Neural cell (in vitro differentiated cells): ENCODE results near the gene PSORS1C2. TPM values are rescaled to one million over a fixed set of nuclear protein-coding genes. Genes with fewer than 3 reads are reported as not detected.

Experiments
- H2AFZ ChIP-seq: fragments of 200-600, 300-800 bp; sonication (generic), shearing (Covaris generic); 2 replicates; pipeline ENCODE4 v1.6.0; 2014; ENCODE audit warnings: low read depth, mild to moderate bottlenecking, antibody characterized with exemption, low read length, moderate library complexity
- H3F3A ChIP-seq: fragments of 200-600 bp; shearing (Covaris generic); 2 replicates; pipeline ENCODE4 v1.6.1; 2016; ENCODE audit warnings: mild to moderate bottlenecking, moderate library complexity, mixed read lengths, antibody characterized with exemption, low read length; ENCODE audit not compliant: insufficient read depth, poor library complexity, severe bottlenecking
- H3K27ac ChIP-seq: fragments of 200-600, 300-800 bp; sonication (generic), shearing (Covaris generic); 2 replicates; pipeline ENCODE4 v1.5.1; 2014; ENCODE audit warnings: mild to moderate bottlenecking, low read length, moderate library complexity
- H3K27me3 ChIP-seq: fragments of 300-800, 200-600 bp; sonication (generic), shearing (Covaris generic); 2 replicates; pipeline ENCODE4 v1.6.0; 2014; ENCODE audit warnings: mild to moderate bottlenecking, low read depth, low read length, moderate library complexity; ENCODE audit not compliant: insufficient read depth
- H3K36me3 ChIP-seq: fragments of 300-800, 200-600 bp; sonication (generic), shearing (Covaris generic); 2 replicates; pipeline ENCODE4 v1.5.1; 2014; ENCODE audit warnings: mild to moderate bottlenecking, antibody characterized with exemption, low read length, moderate library complexity; ENCODE audit not compliant: insufficient read depth
- H3K4me2 ChIP-seq: fragments of 300-800, 200-600 bp; sonication (generic), shearing (Covaris generic); 2 replicates; pipeline ENCODE4 v1.6.0; 2014; ENCODE audit warnings: mild to moderate bottlenecking, low read length
- H3K4me3 ChIP-seq: fragments of 300-800, 200-600 bp; sonication (generic), shearing (Covaris generic); 2 replicates; pipeline ENCODE4 v1.5.1; 2014; ENCODE audit warnings: mild to moderate bottlenecking, low read length, moderate library complexity
- H3K79me2 ChIP-seq: fragments of 200-600 bp; shearing (Covaris generic); replicated peaks from 2 replicates; pipeline ENCODE4 v1.6.0; 2014; ENCODE audit warnings: mild to moderate bottlenecking, low read length, moderate library complexity; ENCODE audit not compliant: insufficient read depth
- H3K9ac ChIP-seq: fragments of 300-800, 200-600 bp; sonication (generic), shearing (Covaris generic); 2 replicates; pipeline ENCODE4 v1.6.1; 2016; ENCODE audit warnings: mild to moderate bottlenecking, low read length, mixed read lengths
- H3K9me2 ChIP-seq: fragments of 200-600 bp; shearing (Covaris generic); 2 replicates; pipeline ENCODE4 v1.6.1; 2016; ENCODE audit warnings: mild to moderate bottlenecking, low read length, mixed read lengths; ENCODE audit not compliant: insufficient read depth
- H3K9me3 ChIP-seq: fragments of 200-600, 300-800 bp; sonication (generic), shearing (Covaris generic); 2 replicates; pipeline ENCODE4 v1.6.1; 2016; ENCODE audit warnings: mild to moderate bottlenecking, mixed run types, low read length, moderate library complexity, mixed read lengths
- H4K20me1 ChIP-seq: fragments of 200-600 bp; shearing (Covaris generic); 2 replicates; pipeline ENCODE4 v1.6.1; 2016; ENCODE audit warnings: mild to moderate bottlenecking, mixed run types; ENCODE audit not compliant: insufficient read depth
- CTCF ChIP-seq: fragments of 450-650 bp; IDR thresholded peaks from 2 replicates; pipeline ENCODE4 v1.5.1; 2014; ENCODE audit warnings: antibody characterized with exemption, mild to moderate bottlenecking, moderate library complexity; ENCODE audit not compliant: poor library complexity, severe bottlenecking
- EP300 ChIP-seq: fragments of 450-650 bp; conservative IDR thresholded peaks from 2 replicates; pipeline ENCODE4 v1.6.1; 2014; ENCODE audit warnings: antibody characterized with exemption, mild to moderate bottlenecking, moderate library complexity; ENCODE audit not compliant: poor library complexity, severe bottlenecking
- EZH2 ChIP-seq: fragments of 200-600, 300-800 bp; shearing (Covaris generic), sonication (generic); IDR thresholded peaks from 2 replicates; pipeline ENCODE4 v1.6.1; 2014; ENCODE audit warnings: antibody characterized with exemption, low read length, borderline replicate concordance, mild to moderate bottlenecking; ENCODE audit not compliant: insufficient read depth, poor library complexity, severe bottlenecking
- MXI1 ChIP-seq: fragments of 450-650 bp; conservative IDR thresholded peaks from 2 replicates; pipeline ENCODE4 v1.6.1; 2014; ENCODE audit warnings: antibody characterized with exemption, mild to moderate bottlenecking; ENCODE audit not compliant: poor library complexity, severe bottlenecking
- POLR2AphosphoS5 ChIP-seq: IDR thresholded peaks from 2 replicates; pipeline ENCODE4 v1.6.1; 2012
- RAD21 ChIP-seq: fragments of 450-650 bp; conservative IDR thresholded peaks from 2 replicates; pipeline ENCODE4 v1.6.1; 2014; ENCODE audit warnings: antibody characterized with exemption, mild to moderate bottlenecking, moderate library complexity
- REST ChIP-seq: IDR thresholded peaks from 2 replicates; pipeline ENCODE4 v1.6.1; 2012; ENCODE audit warnings: borderline replicate concordance
- polyA plus RNA-seq: library from polyadenylated mRNA; depleted of rRNA; stranded (reverse); fragments of >200 nt; gene quantifications from 2 replicates; pipeline ENCODE4 v1.2.3, GENCODE V29; 2014

The PSORS1C2 gene
- polyA plus RNA-seq, 1 donor from 2014 or later: not detected

- Histone ChIP-seq H3K9me3 (no peaks in the 10 kb centered on the region), H3K9ac (no peak overlapping the region), H4K20me1 (no peaks in the 10 kb centered on the region), H3K27ac (no peak overlapping the region), H3K79me2 (no peaks in the 10 kb centered on the region), H3K4me3 (no peak overlapping the region), H3K4me2 (no peak overlapping the region), H3K36me3 (no peaks in the 10 kb centered on the region), H3K9me2 (no peaks in the 10 kb centered on the region), H3K27me3 (no peaks in the 10 kb centered on the region), H3F3A (no peaks in the 10 kb centered on the region), H2AFZ (no peak overlapping the region)
- TF ChIP-seq CTCF: no peak
- no peak for TF ChIP-seq MXI1
- TF ChIP-seq POLR2AphosphoS5: no peak
- TF ChIP-seq REST: no peak
- TF ChIP-seq EZH2: no peak
- no peak for TF ChIP-seq RAD21
- TF ChIP-seq EP300: no peak
These were observed 35.5 kb upstream of the PSORS1C2 start for GRCh38 chr6:31174378-31174777.

- no peaks in the 10 kb centered on the region for H3K36me3 ChIP-seq
- TF ChIP-seq CTCF (no peak), REST (no peak), EZH2 (no peak)
- H3F3A ChIP-seq: no peaks in the 10 kb centered on the region
- no peak overlapping the region for H2AFZ ChIP-seq
- H3K4me2 ChIP-seq: no peak overlapping the region
- no peak overlapping the region for H3K4me3 ChIP-seq
- H3K9me3 ChIP-seq: no peaks in the 10 kb centered on the region
- H3K27me3 ChIP-seq: no peaks in the 10 kb centered on the region
- H3K27ac ChIP-seq: no peak overlapping the region
- H3K9me2 ChIP-seq: no peaks in the 10 kb centered on the region
- H3K79me2 ChIP-seq: no peaks in the 10 kb centered on the region
- no peaks in the 10 kb centered on the region for H4K20me1 ChIP-seq
- H3K9ac ChIP-seq: no peak overlapping the region
These were observed 34.5 kb upstream of the PSORS1C2 start for GRCh38 chr6:31173406-31173805.
